SK-N-SH treated with all-trans-retinoic acid at 6 μM for 48 hours (cell line): ENCODE results near the gene CDH11.

Experiments used
- ATAC-seq: fragments of 200-7000 bp; cut with Tn5 transposase; 3 replicates; pipeline ENCODE4 v1.9.1; 2020; ENCODE audit warnings: mild to moderate bottlenecking, moderate library complexity
- ARNTL ChIP-seq: fragments of 450-650 bp; formaldehyde crosslinking; IDR thresholded peaks from 2 replicates; pipeline ENCODE4 v1.5.0; 2020; ENCODE audit warnings: low read depth, mild to moderate bottlenecking, moderate library complexity, borderline replicate concordance
- CREB5 ChIP-seq: fragments of 250-450 bp; sonication (Bioruptor Pico); IDR thresholded peaks from 2 replicates; pipeline ENCODE4 v1.5.1; 2020; ENCODE audit warnings: low read depth, mild to moderate bottlenecking, moderate library complexity
- CSDC2 ChIP-seq: fragments of 250-450 bp; sonication (Bioruptor Pico); IDR thresholded peaks from 2 replicates; pipeline ENCODE4 v1.5.0; 2020; ENCODE audit warnings: mild to moderate bottlenecking, moderate library complexity
- ESRRG ChIP-seq: fragments of 250-450 bp; sonication (Bioruptor Pico); IDR thresholded peaks from 2 replicates; pipeline ENCODE4 v1.6.1; 2021; ENCODE audit warnings: mild to moderate bottlenecking
- GLIS3 ChIP-seq: fragments of 250-450 bp; sonication (Bioruptor Pico); IDR thresholded peaks from 2 replicates; pipeline ENCODE4 v1.5.0; 2020; ENCODE audit warnings: mild to moderate bottlenecking, moderate library complexity
- ISL1 ChIP-seq: fragments of 250-450 bp; sonication (Bioruptor Pico); IDR thresholded peaks from 2 replicates; pipeline ENCODE4 v2.1.2; 2022; ENCODE audit warnings: mild to moderate bottlenecking, moderate library complexity
- OSR1 ChIP-seq: fragments of 250-450 bp; sonication (Bioruptor Pico); IDR thresholded peaks from 2 replicates; pipeline ENCODE4 v1.8.0; 2022; ENCODE audit warnings: moderate library complexity, mild to moderate bottlenecking, inconsistent platforms
- PATZ1 ChIP-seq: fragments of 250-450 bp; sonication (Bioruptor Pico); IDR thresholded peaks from 2 replicates; pipeline ENCODE4 v1.8.0; 2020; ENCODE audit warnings: mild to moderate bottlenecking, moderate library complexity, borderline replicate concordance
- POU6F1 ChIP-seq: fragments of 250-450 bp; sonication (Bioruptor Pico); IDR thresholded peaks from 2 replicates; pipeline ENCODE4 v1.8.0; 2021; ENCODE audit warnings: low read depth, mild to moderate bottlenecking, moderate library complexity, borderline replicate concordance
- PPARA ChIP-seq: fragments of 250-450 bp; sonication (Bioruptor Pico); IDR thresholded peaks from 2 replicates; pipeline ENCODE4 v1.5.0; 2020; ENCODE audit warnings: mild to moderate bottlenecking, borderline replicate concordance
- RARB ChIP-seq: fragments of 250-450 bp; sonication (Bioruptor Pico); IDR thresholded peaks from 2 replicates; pipeline ENCODE4 v1.8.0; 2021; ENCODE audit warnings: mild to moderate bottlenecking, moderate library complexity
- SNAI2 ChIP-seq: fragments of 250-450 bp; sonication (Bioruptor Pico); IDR thresholded peaks from 2 replicates; pipeline ENCODE4 v1.5.0; 2020; ENCODE audit warnings: mild to moderate bottlenecking, moderate library complexity
- TCF4 ChIP-seq: fragments of 250-450 bp; sonication (Bioruptor Pico); IDR thresholded peaks from 2 replicates; pipeline ENCODE4 v1.8.0; 2021; ENCODE audit warnings: mild to moderate bottlenecking, moderate library complexity, borderline replicate concordance
- TOX ChIP-seq: fragments of 250-450 bp; sonication (Bioruptor Pico); IDR thresholded peaks from 2 replicates; pipeline ENCODE4 v1.8.0; 2021; ENCODE audit warnings: mild to moderate bottlenecking, moderate library complexity, borderline replicate concordance
- TSHZ2 ChIP-seq: fragments of 250-450 bp; sonication (Bioruptor Pico); IDR thresholded peaks from 2 replicates; pipeline ENCODE4 v1.5.0; 2020; ENCODE audit warnings: mild to moderate bottlenecking, moderate library complexity
- ZC3H10 ChIP-seq: fragments of 250-450 bp; sonication (Bioruptor Pico); IDR thresholded peaks from 2 replicates; pipeline ENCODE4 v1.5.1; 2021; ENCODE audit warnings: mild to moderate bottlenecking, moderate library complexity
- ZFP3 ChIP-seq: fragments of 250-450 bp; sonication (Bioruptor Pico); IDR thresholded peaks from 2 replicates; pipeline ENCODE4 v1.5.0; 2020; ENCODE audit warnings: mild to moderate bottlenecking, moderate library complexity
- ZNF565 ChIP-seq: fragments of 450-650 bp; formaldehyde crosslinking; conservative IDR thresholded peaks from 2 replicates; pipeline ENCODE4 v1.5.0; 2020; ENCODE audit warnings: low read depth, mild to moderate bottlenecking, moderate library complexity
- ZNF70 ChIP-seq: fragments of 450-650 bp; formaldehyde crosslinking; IDR thresholded peaks from 2 replicates; pipeline ENCODE4 v1.5.0; 2020; ENCODE audit warnings: mild to moderate bottlenecking, moderate library complexity
- ZNF8 ChIP-seq: fragments of 450-650 bp; formaldehyde crosslinking; IDR thresholded peaks from 2 replicates; pipeline ENCODE4 v1.5.0; 2020; ENCODE audit warnings: mild to moderate bottlenecking, moderate library complexity

Gene CDH11

GRCh38 chr16:64948056-64948455, 173.8 kb downstream of the CDH11 start:
- no peak for ATAC-seq
- TF ChIP-seq CREB5 (no peak), CSDC2 (no peak), PATZ1 (CRISPR knock-in tag) (no peak), RARB (CRISPR knock-in tag) (no peak), ZNF8 (CRISPR knock-in tag) (no peak), ESRRG (CRISPR knock-in tag) (no peak), ZC3H10 (CRISPR knock-in tag) (no peak), TSHZ2 (CRISPR knock-in tag) (no peak), TOX (no peak)

- no peak for TF ChIP-seq POU6F1 (CRISPR knock-in tag)
- no peak for TF ChIP-seq RARB (CRISPR knock-in tag)
- no peak for TF ChIP-seq ESRRG (CRISPR knock-in tag)
- no peak for TF ChIP-seq ARNTL
- TF ChIP-seq ZFP3 (CRISPR knock-in tag), result no peak
- no peak for TF ChIP-seq ZNF8 (CRISPR knock-in tag)
- no peak for TF ChIP-seq CREB5
- TF ChIP-seq ISL1 (CRISPR knock-in tag), result no peak
- no peak for TF ChIP-seq ZNF70 (CRISPR knock-in tag)
- no peak for ATAC-seq
These were observed 174.2 kb downstream of the CDH11 start for GRCh38 chr16:64947651-64948050.

GRCh38 chr16:64933885-64934284, 188.0 kb downstream of the CDH11 start:
- peak; percentile 81 for ATAC-seq
- TF ChIP-seq TCF4 (CRISPR knock-in tag) (no peak), ISL1 (CRISPR knock-in tag) (peak; percentile 65), TSHZ2 (CRISPR knock-in tag) (0 out of 2 replicates have a peak, but pooled peaks have one; percentile 40)

GRCh38 chr16:64926476-64926875, 195.4 kb downstream of the CDH11 start:
- no peak for ATAC-seq
- TF ChIP-seq ESRRG (CRISPR knock-in tag) (no peak), ZNF565 (CRISPR knock-in tag) (no peak), GLIS3 (CRISPR knock-in tag) (no peak), ZNF70 (CRISPR knock-in tag) (no peak), PPARA (CRISPR knock-in tag) (no peak), TCF4 (CRISPR knock-in tag) (no peak), PATZ1 (CRISPR knock-in tag) (no peak), OSR1 (no peak), SNAI2 (CRISPR knock-in tag) (no peak), ZFP3 (CRISPR knock-in tag) (no peak)
- TF ChIP-seq, all 23 proteins: peak for 0
